IgD-negative memory B cell (primary cell): ENCODE results near the gene EHD3. TPM values are rescaled to one million over a fixed set of nuclear protein-coding genes. Genes with fewer than 3 reads are reported as not detected.

Experiments
- H3K27ac Mint-ChIP-seq, 3 donors: one replicate each; pipeline ENCODE4 v1.8.0; 2020 to 2022; ENCODE audit warnings: mild to moderate bottlenecking in 3 of 3, mixed read lengths in 3 of 3, moderate library complexity in 1 of 3
- H3K27me3 Mint-ChIP-seq: one replicate; pipeline ENCODE4 v1.8.0; 2021; ENCODE audit warnings: mixed read lengths
- H3K36me3 Mint-ChIP-seq: one replicate; pipeline ENCODE4 v1.8.0; 2020; ENCODE audit warnings: mild to moderate bottlenecking, mixed read lengths
- H3K4me1 Mint-ChIP-seq, 3 donors: one replicate each; pipeline ENCODE4 v1.8.0; 2020 to 2022; ENCODE audit warnings: mixed read lengths in 3 of 3, mild to moderate bottlenecking in 1 of 3
- H3K4me3 Mint-ChIP-seq, 4 donors: one replicate each; pipeline ENCODE4 v1.8.0; 2020 to 2022; ENCODE audit warnings: mild to moderate bottlenecking in 4 of 4, mixed read lengths in 4 of 4, moderate library complexity in 3 of 4
- H3K9me3 Mint-ChIP-seq, 3 donors: one replicate each; pipeline ENCODE4 v1.8.0; 2020 to 2021; ENCODE audit warnings: mixed read lengths in 3 of 3, mild to moderate bottlenecking in 1 of 3
- polyA plus RNA-seq: library from polyadenylated mRNA; unstranded; fragments of 300-500 nt; fragmentation: Illumina TruSeq; gene quantifications from one replicate; pipeline ENCODE4 v1.2.3, GENCODE V29; 2021

The EHD3 gene
- polyA plus RNA-seq, 1 donor from 2014 or later: 31.8 TPM

GRCh38 chr2:31221544-31221943 is 12.4 kb upstream of the EHD3 start:
- Mint-ChIP-seq H3K27me3 (no peaks in the 10 kb centered on the region), H3K4me1 (peaks cover 39 to 65% (median 55%) of the 10 kb centered on the region in 3 donors), H3K9me3 (no peaks in the 10 kb centered on the region), H3K4me3 (peak overlapping the region; percentile 31 to 89 (median 57)), H3K27ac (peak overlapping the region; percentile 64 to 97 (median 93)), H3K36me3 (peaks cover 2% of the 10 kb centered on the region)

- H3K27me3 Mint-ChIP-seq: no peaks in the 10 kb centered on the region
- H3K36me3 Mint-ChIP-seq: peaks cover 2% of the 10 kb centered on the region
- H3K9me3 Mint-ChIP-seq: no peaks in the 10 kb centered on the region
- H3K27ac Mint-ChIP-seq: peak overlapping the region; percentile 64 to 97 (median 93)
- H3K4me3 Mint-ChIP-seq: peak overlapping the region in 3 of 4 donors; percentile 48 to 89 (median 66)
- H3K4me1 Mint-ChIP-seq: peaks cover 34 to 61% (median 53%) of the 10 kb centered on the region in 3 donors
Observed at GRCh38 chr2:31222071-31222470, 11.9 kb upstream of the EHD3 start.

- no peak overlapping the region for H3K4me3 Mint-ChIP-seq
- H3K27me3 Mint-ChIP-seq: no peaks in the 10 kb centered on the region
- peak overlapping the region in 1 of 3 donors; percentile 97 for H3K27ac Mint-ChIP-seq
- peaks cover 2% of the 10 kb centered on the region for H3K36me3 Mint-ChIP-seq
- H3K9me3 Mint-ChIP-seq: no peaks in the 10 kb centered on the region
- H3K4me1 Mint-ChIP-seq: peaks cover 27 to 55% (median 50%) of the 10 kb centered on the region in 3 donors
Observed at GRCh38 chr2:31223026-31223425, 10.9 kb upstream of the EHD3 start.

- Mint-ChIP-seq H3K4me1 (peaks cover 23 to 48% (median 45%) of the 10 kb centered on the region in 3 donors), H3K27me3 (no peaks in the 10 kb centered on the region), H3K4me3 (no peak overlapping the region), H3K9me3 (no peaks in the 10 kb centered on the region), H3K27ac (peak overlapping the region in 2 of 3 donors; percentile 15 to 59), H3K36me3 (peaks cover 2% of the 10 kb centered on the region)
Observed at GRCh38 chr2:31223749-31224148, 10.2 kb upstream of the EHD3 start.

GRCh38 chr2:31226266-31226665 is 7.7 kb upstream of the EHD3 start:
- H3K4me1 Mint-ChIP-seq: peaks cover 16 to 28% (median 25%) of the 10 kb centered on the region in 3 donors
- no peak overlapping the region for H3K27ac Mint-ChIP-seq
- peaks cover 2% of the 10 kb centered on the region for H3K36me3 Mint-ChIP-seq
- H3K27me3 Mint-ChIP-seq: no peaks in the 10 kb centered on the region
- no peaks in the 10 kb centered on the region for H3K9me3 Mint-ChIP-seq
- H3K4me3 Mint-ChIP-seq: no peak overlapping the region

GRCh38 chr2:31227110-31227509 is 6.8 kb upstream of the EHD3 start:
- H3K4me1 Mint-ChIP-seq: peaks cover 7 to 20% (median 17%) of the 10 kb centered on the region in 3 donors
- no peak overlapping the region for H3K4me3 Mint-ChIP-seq
- H3K27me3 Mint-ChIP-seq: no peaks in the 10 kb centered on the region
- H3K36me3 Mint-ChIP-seq: peaks cover 2% of the 10 kb centered on the region
- no peak overlapping the region for H3K27ac Mint-ChIP-seq
- H3K9me3 Mint-ChIP-seq: no peaks in the 10 kb centered on the region

- H3K4me3 Mint-ChIP-seq: peak overlapping the region in 1 of 4 donors; percentile 71
- H3K4me1 Mint-ChIP-seq: peaks cover 4 to 18% (median 11%) of the 10 kb centered on the region in 3 donors
- no peaks in the 10 kb centered on the region for H3K9me3 Mint-ChIP-seq
- no peaks in the 10 kb centered on the region for H3K27me3 Mint-ChIP-seq
- H3K27ac Mint-ChIP-seq: no peak overlapping the region
- peaks cover 2% of the 10 kb centered on the region for H3K36me3 Mint-ChIP-seq
Observed at GRCh38 chr2:31227711-31228125, 6.2 kb upstream of the EHD3 start.

- peaks cover 2% of the 10 kb centered on the region for H3K36me3 Mint-ChIP-seq
- peaks cover 10 to 25% (median 13%) of the 10 kb centered on the region in 3 donors for H3K4me1 Mint-ChIP-seq
- no peaks in the 10 kb centered on the region for H3K27me3 Mint-ChIP-seq
- H3K9me3 Mint-ChIP-seq: no peaks in the 10 kb centered on the region
- no peak overlapping the region for H3K4me3 Mint-ChIP-seq
- no peak overlapping the region for H3K27ac Mint-ChIP-seq
Observed at GRCh38 chr2:31228717-31229116, 5.2 kb upstream of the EHD3 start.

GRCh38 chr2:31230751-31231150 is 3.2 kb upstream of the EHD3 start:
- H3K27ac Mint-ChIP-seq: peak overlapping the region in 1 of 3 donors; percentile 45
- no peak overlapping the region for H3K4me3 Mint-ChIP-seq
- H3K27me3 Mint-ChIP-seq: no peaks in the 10 kb centered on the region
- H3K9me3 Mint-ChIP-seq: no peaks in the 10 kb centered on the region
- H3K36me3 Mint-ChIP-seq: no peaks in the 10 kb centered on the region
- H3K4me1 Mint-ChIP-seq: peaks cover 20 to 31% (median 24%) of the 10 kb centered on the region in 3 donors

- Mint-ChIP-seq H3K27ac (peak overlapping the region in 1 of 3 donors; percentile 18), H3K9me3 (no peaks in the 10 kb centered on the region), H3K36me3 (no peaks in the 10 kb centered on the region), H3K4me3 (peak overlapping the region in 3 of 4 donors; percentile 37 to 70 (median 69)), H3K4me1 (peaks cover 28 to 37% (median 34%) of the 10 kb centered on the region in 3 donors), H3K27me3 (no peaks in the 10 kb centered on the region)
Observed at GRCh38 chr2:31231571-31232302, 2.2 kb upstream of the EHD3 start.

GRCh38 chr2:31232586-31232985 is 1.4 kb upstream of the EHD3 start:
- no peaks in the 10 kb centered on the region for H3K9me3 Mint-ChIP-seq
- peaks cover 29 to 38% (median 37%) of the 10 kb centered on the region in 3 donors for H3K4me1 Mint-ChIP-seq
- H3K36me3 Mint-ChIP-seq: no peaks in the 10 kb centered on the region
- H3K4me3 Mint-ChIP-seq: peak overlapping the region in 3 of 4 donors; percentile 37 to 93 (median 89)
- peak overlapping the region in 2 of 3 donors; percentile 18 to 27 for H3K27ac Mint-ChIP-seq
- no peaks in the 10 kb centered on the region for H3K27me3 Mint-ChIP-seq

GRCh38 chr2:31233231-31233630 is 721 bp upstream of the EHD3 start:
- no peaks in the 10 kb centered on the region for H3K36me3 Mint-ChIP-seq
- peak overlapping the region; percentile 89 to 99 (median 94) for H3K4me3 Mint-ChIP-seq
- H3K27me3 Mint-ChIP-seq: no peaks in the 10 kb centered on the region
- H3K4me1 Mint-ChIP-seq: peaks cover 29 to 40% (median 36%) of the 10 kb centered on the region in 3 donors
- H3K27ac Mint-ChIP-seq: peak overlapping the region; percentile 83 to 94 (median 87)
- no peaks in the 10 kb centered on the region for H3K9me3 Mint-ChIP-seq

GRCh38 chr2:31234683-31235503 is 941 bp downstream of the EHD3 start:
- Mint-ChIP-seq H3K4me3 (peak overlapping the region; percentile 89 to 99 (median 94)), H3K9me3 (no peaks in the 10 kb centered on the region), H3K27me3 (no peaks in the 10 kb centered on the region), H3K27ac (peak overlapping the region; percentile 69 to 94 (median 88)), H3K36me3 (no peaks in the 10 kb centered on the region), H3K4me1 (peaks cover 35 to 44% (median 36%) of the 10 kb centered on the region in 3 donors)

- Mint-ChIP-seq H3K4me3 (peak overlapping the region; percentile 89 to 99 (median 94)), H3K4me1 (peaks cover 41 to 44% (median 42%) of the 10 kb centered on the region in 3 donors), H3K36me3 (no peaks in the 10 kb centered on the region)
Observed at GRCh38 chr2:31235504-31235902, 1.6 kb downstream of the EHD3 start.

More at GRCh38 chr2:31235504-31235902, 1.6 kb downstream of the EHD3 start:
- Mint-ChIP-seq H3K27ac (peak overlapping the region; percentile 63 to 88 (median 69)), H3K27me3 (no peaks in the 10 kb centered on the region), H3K9me3 (no peaks in the 10 kb centered on the region)
